HG02885 (cell line): ENCODE measurements around the gene PHACTR4.
"Not testable (repeated sequence)": the region's sequence is repeated elsewhere in the genome, so short reads cannot be mapped to it uniquely, and the experiment has no call there.

Experiments
- ATAC-seq: cut with Tn5 transposase; IDR thresholded peaks from one replicate; pipeline ENCODE4 v1.9.1; 2021; ENCODE audit warnings: mild to moderate bottlenecking; ENCODE audit not compliant: unreplicated experiment, poor library complexity

Gene PHACTR4

GRCh38 chr1:28428012-28428411, 58.5 kb downstream of the PHACTR4 start:
- ATAC-seq = no peak

- no peak for ATAC-seq
Measured at GRCh38 chr1:28428990-28429520, 59.5 kb downstream of the PHACTR4 start.

GRCh38 chr1:28436211-28436769, 66.8 kb downstream of the PHACTR4 start:
- ATAC-seq = no peak

- no peak for ATAC-seq
Measured at GRCh38 chr1:28437264-28437923, 67.9 kb downstream of the PHACTR4 start.

- no peak for ATAC-seq
Measured at GRCh38 chr1:28437924-28438699, 68.6 kb downstream of the PHACTR4 start.

GRCh38 chr1:28439320-28439719, 69.8 kb downstream of the PHACTR4 start:
- no peak for ATAC-seq

- ATAC-seq = no peak
Measured at GRCh38 chr1:28441674-28442073, 72.1 kb downstream of the PHACTR4 start.

- ATAC-seq = no peak
Measured at GRCh38 chr1:28443550-28443949, 74.0 kb downstream of the PHACTR4 start.

- ATAC-seq = no peak
Measured at GRCh38 chr1:28447679-28448078, 78.1 kb downstream of the PHACTR4 start.

GRCh38 chr1:28448094-28448611, 78.6 kb downstream of the PHACTR4 start:
- not testable (repeated sequence) for ATAC-seq

GRCh38 chr1:28449904-28450303, 80.4 kb downstream of the PHACTR4 start:
- no peak for ATAC-seq

GRCh38 chr1:28450561-28450960, 81.0 kb downstream of the PHACTR4 start:
- ATAC-seq = no peak

- no peak for ATAC-seq
Measured at GRCh38 chr1:28451011-28451410, 81.5 kb downstream of the PHACTR4 start.

GRCh38 chr1:28456078-28456477, 86.5 kb downstream of the PHACTR4 start:
- no peak for ATAC-seq

- no peak for ATAC-seq
Measured at GRCh38 chr1:28457678-28458077, 88.1 kb downstream of the PHACTR4 start.

GRCh38 chr1:28458237-28459228, 89.0 kb downstream of the PHACTR4 start:
- no peak for ATAC-seq

- ATAC-seq = no peak
Measured at GRCh38 chr1:28466226-28466778, 96.8 kb downstream of the PHACTR4 start.

GRCh38 chr1:28470146-28470545, 100.6 kb downstream of the PHACTR4 start:
- ATAC-seq = no peak

GRCh38 chr1:28479497-28479896, 110.0 kb downstream of the PHACTR4 start:
- not testable (repeated sequence) for ATAC-seq

GRCh38 chr1:28480308-28480707, 110.8 kb downstream of the PHACTR4 start:
- no peak for ATAC-seq
